Coronary artery (tissue), 2 donors: Measurements from ENCODE around the gene GLIPR1L1.

Experiments
- DNase-seq: peaks from one replicate; pipeline ENCODE4 v3.0.0-alpha.2; 2017; ENCODE audit warnings: low spot score
- H3K27ac ChIP-seq, 2 donors: fragments of 200-600 bp; sonication (generic); one replicate each; pipeline ENCODE4 v1.5.1; 2016 to 2019
- H3K4me3 ChIP-seq: fragments of 200-600 bp; sonication (generic); 2 replicates; pipeline ENCODE4 v1.5.1; 2016; ENCODE audit warnings: mild to moderate bottlenecking, moderate library complexity
- CTCF ChIP-seq: fragments of 200-600 bp; sonication (generic); IDR thresholded peaks from one replicate; pipeline ENCODE4 v1.5.1; 2019; ENCODE audit warnings: antibody characterized with exemption

Gene GLIPR1L1

GRCh38 chr12:75302781-75303180, 31.7 kb upstream of the GLIPR1L1 start:
- no peak overlapping the region for H3K4me3 ChIP-seq
- no peak for TF ChIP-seq CTCF
- no peak overlapping the region for H3K27ac ChIP-seq
- no peak for DNase-seq

GRCh38 chr12:75305412-75306332, 28.8 kb upstream of the GLIPR1L1 start:
- Histone ChIP-seq H3K4me3 (no peak overlapping the region), H3K27ac (no peak overlapping the region)
- no peak for TF ChIP-seq CTCF
- no peak for DNase-seq

GRCh38 chr12:75308279-75308678, 26.2 kb upstream of the GLIPR1L1 start:
- no peak for DNase-seq
- Histone ChIP-seq H3K4me3 (no peak overlapping the region), H3K27ac (no peak overlapping the region)
- TF ChIP-seq CTCF, result no peak

- no peak for DNase-seq
- Histone ChIP-seq H3K4me3 (no peak overlapping the region), H3K27ac (no peak overlapping the region)
- TF ChIP-seq CTCF, result no peak
These were observed 23.1 kb upstream of the GLIPR1L1 start for GRCh38 chr12:75311369-75311768.

GRCh38 chr12:75315518-75315917, 19.0 kb upstream of the GLIPR1L1 start:
- Histone ChIP-seq H3K4me3 (no peak overlapping the region), H3K27ac (no peak overlapping the region)
- TF ChIP-seq CTCF, result no peak
- DNase-seq, result no peak

- Histone ChIP-seq H3K27ac (no peak overlapping the region), H3K4me3 (no peak overlapping the region)
- DNase-seq, result no peak
- TF ChIP-seq CTCF, result no peak
These were observed 16.7 kb upstream of the GLIPR1L1 start for GRCh38 chr12:75317784-75318183.

GRCh38 chr12:75322464-75322863, 12.0 kb upstream of the GLIPR1L1 start:
- Histone ChIP-seq H3K27ac (no peak overlapping the region), H3K4me3 (no peak overlapping the region)
- no peak for DNase-seq
- TF ChIP-seq CTCF, result no peak
